Motor neuron (in vitro differentiated cells): Measurements from ENCODE around the gene LHX2. TPM values are rescaled to one million over a fixed set of nuclear protein-coding genes. Genes with fewer than 3 reads are reported as not detected.
A peak's percentile ranks its signal among the peaks of the same experiment; 100 is the strongest.

Experiments used
- ATAC-seq, 8 experiments: fragments of 200-7000 bp; cut with Tn5 transposase; replicated peaks in 6 of 8; 2 replicates each; pipeline ENCODE4 v1.8.0; 2021; ENCODE audit warnings: mild to moderate bottlenecking in 8 of 8, moderate library complexity in 8 of 8
- H3K27ac ChIP-seq, 2 donors: fragments of 250-450 bp; sonication (Bioruptor Pico); 2 replicates each; pipeline ENCODE4 v1.9.0; 2021; ENCODE audit warnings: antibody characterized with exemption in 2 of 2, mild to moderate bottlenecking in 2 of 2, moderate library complexity in 1 of 2
- H3K4me1 ChIP-seq, 2 donors: fragments of 250-450 bp; sonication (Bioruptor Pico); replicated peaks in 1 of 2; 2 replicates each; pipeline ENCODE4 v1.6.1; 2021; ENCODE audit warnings: antibody characterized with exemption in 2 of 2, mild to moderate bottlenecking in 2 of 2, moderate library complexity in 1 of 2
- H3K4me3 ChIP-seq, 5 donors: fragments of 250-450 bp; sonication (Bioruptor Pico); 2 replicates each; pipeline ENCODE4 v1.9.0; 2021; ENCODE audit warnings: antibody characterized with exemption in 5 of 5, mild to moderate bottlenecking in 5 of 5, moderate library complexity in 4 of 5
- WGBS, 10 experiments: fragments of 450-650 bp; shearing (Covaris generic); methylation state at CpG; one replicate each; pipeline ENCODE4 v1.0.0; 2022; 5-methylcytosine and 5-hydroxymethylcytosine counted together
- in situ Hi-C, 9 experiments: fragments of 400-800 bp; cut with MboI; loops; one replicate each; pipeline ENCODE4 v1.15.0; 2021; ENCODE audit warnings: low sequenced_read_pairs in 9 of 9, low pct_unique_long_range_greater_than_20kb in 2 of 9; ENCODE audit not compliant: unreplicated experiment in 9 of 9
- total RNA-seq, 8 experiments: library from RNA; unstranded; fragments of 300-600 nt; gene quantifications; 2 replicates each; pipeline versions ENCODE4 v1.2.3 to v1.2.4, GENCODE V29; 2022

Gene LHX2
- total RNA-seq, 8 experiments from 2014 or later: 0.31 to 3.6 (median 1.6) TPM; not detected in 1

GRCh38 chr9:124077915-124078572 lies 66.5 kb downstream of the LHX2 start:
- WGBS, 10 experiments: 50 to 100% (median 75%) methylated on average over 1 to 3 of the region's 3 CpGs
- no peak for ATAC-seq
- in situ Hi-C loops: no loop called here
- no peaks in the 10 kb centered on the region for H3K4me1 ChIP-seq
- H3K4me3 ChIP-seq: no peak overlapping the region
- H3K27ac ChIP-seq: no peak overlapping the region

GRCh38 chr9:124078641-124079040 lies 67.1 kb downstream of the LHX2 start:
- no peak overlapping the region for H3K27ac ChIP-seq
- in situ Hi-C loops: no loop called here
- ATAC-seq: peak in 2 of 8 experiments; percentile 57 to 59
- no peaks in the 10 kb centered on the region for H3K4me1 ChIP-seq
- 13 to 100% (median 83%) methylated on average over 1 to 4 of the region's 4 CpGs for WGBS, 10 experiments
- no peak overlapping the region for H3K4me3 ChIP-seq

DNA sequence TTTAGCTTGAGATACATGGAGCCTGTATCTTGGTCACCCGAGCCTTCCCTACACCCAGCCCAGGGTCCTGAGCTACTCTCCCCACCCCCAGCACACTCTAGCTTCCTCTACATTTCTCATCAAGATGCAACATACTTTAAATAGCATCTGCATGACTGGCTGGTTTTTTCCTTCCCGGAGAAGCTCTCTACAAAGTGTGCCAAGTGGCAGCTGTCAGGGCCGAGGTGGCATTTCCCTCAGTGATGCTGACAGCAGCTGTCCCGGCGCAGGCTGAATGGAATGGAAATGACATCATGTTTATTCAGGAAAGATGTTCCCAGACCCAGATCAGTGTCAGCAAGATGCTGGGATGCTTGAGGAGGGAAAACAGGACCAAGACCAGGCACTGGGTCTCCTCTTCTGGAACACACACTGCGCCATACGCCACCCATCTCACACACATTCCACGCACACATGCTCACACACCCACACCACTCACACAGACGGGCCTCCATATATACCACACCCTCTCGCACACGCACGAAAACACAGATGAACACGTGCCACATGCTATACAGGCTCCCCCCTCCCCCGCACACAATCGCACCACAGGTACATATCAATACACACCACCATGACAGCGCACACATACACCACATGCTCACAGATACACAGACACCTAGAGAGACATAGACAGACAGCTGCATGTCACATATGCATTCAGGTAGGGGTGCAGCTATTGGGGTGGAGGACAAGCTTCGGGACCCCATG lies 67.8 kb downstream of the LHX2 start:
- Histone ChIP-seq H3K27ac (no peak overlapping the region), H3K4me1 (no peaks in the 10 kb centered on the region), H3K4me3 (no peak overlapping the region)
- WGBS, 10 experiments: 6 to 100% (median 45%) methylated on average over 1 to 7 of the region's 17 CpGs; no CpG with 5 or more reads in 1 of the 10 experiments
- in situ Hi-C loops: no loop called here
- peak in 4 of 8 experiments; percentile 19 to 73 (median 60) for ATAC-seq

GRCh38 chr9:124082622-124083021 lies 71.1 kb downstream of the LHX2 start:
- in situ Hi-C loops: no loop called here

More at GRCh38 chr9:124082622-124083021, 71.1 kb downstream of the LHX2 start:
- no peak overlapping the region for H3K4me3 ChIP-seq
- H3K4me1 ChIP-seq: no peaks in the 10 kb centered on the region
- 100% methylated on average over 1 to 2 of the region's 2 CpGs; no CpG with 5 or more reads in 6 of the 10 experiments for WGBS, 10 experiments
- H3K27ac ChIP-seq: no peak overlapping the region
- no peak for ATAC-seq

Other genes with a start within 250 kb of the LHX2 start
- gene DENND1A, start 81.6 kb upstream of the LHX2 start, total RNA-seq: 10 to 100 TPM in 7 of 8 experiments, 1 to 10 TPM in 1; 9.2 to 27.8 (median 13.8) TPM
- gene NEK6, start 246.2 kb downstream of the LHX2 start, total RNA-seq: 10 to 100 TPM in 2 of 8 experiments, 1 to 10 TPM in 6; 2.4 to 33.4 (median 7.2) TPM